Osteoblast (primary cell): Measurements from ENCODE around the gene GOLGA6B. TPM values are rescaled to one million over a fixed set of nuclear protein-coding genes. Genes with fewer than 3 reads are reported as not detected.
"Not testable (repeated sequence)": the region's sequence is repeated elsewhere in the genome, so short reads cannot be mapped to it uniquely, and the experiment has no call there.

Source experiments
- DNase-seq: peaks from one replicate; pipeline ENCODE4 v3.0.0; 2011; ENCODE audit warnings: low spot score, mixed read lengths; ENCODE audit not compliant: insufficient read length; ENCODE audit errors: missing footprints
- H2AFZ ChIP-seq: 2 replicates; pipeline ENCODE4 v1.6.0; 2011; ENCODE audit warnings: mild to moderate bottlenecking, low read length
- H3K27ac ChIP-seq: 2 replicates; pipeline ENCODE4 v1.5.1; 2011; ENCODE audit warnings: mild to moderate bottlenecking, low read depth, low read length, moderate library complexity
- H3K27me3 ChIP-seq: 2 replicates; pipeline ENCODE4 v1.6.0; 2012; ENCODE audit warnings: mild to moderate bottlenecking, control low read depth, inconsistent platforms, low read length, moderate library complexity; ENCODE audit not compliant: insufficient read depth
- H3K36me3 ChIP-seq: 2 replicates; pipeline ENCODE4 v1.5.1; 2011; ENCODE audit warnings: mild to moderate bottlenecking, low read length, control low read depth, moderate library complexity; ENCODE audit not compliant: insufficient read depth
- H3K4me1 ChIP-seq: 2 replicates; pipeline ENCODE4 v1.5.1; 2011; ENCODE audit warnings: mild to moderate bottlenecking, low read length, control low read depth, moderate library complexity; ENCODE audit not compliant: insufficient read depth
- H3K4me2 ChIP-seq: 2 replicates; pipeline ENCODE4 v1.6.0; 2011; ENCODE audit warnings: mild to moderate bottlenecking, low read length; ENCODE audit not compliant: insufficient read depth
- H3K4me3 ChIP-seq: fragments of 200-600 bp; sonication (generic); 3 replicates; pipeline ENCODE4 v1.5.1; 2012; ENCODE audit warnings: mild to moderate bottlenecking, low read length, inconsistent platforms; ENCODE audit not compliant: insufficient read depth
- H3K79me2 ChIP-seq: 2 replicates; pipeline ENCODE4 v1.6.0; 2012; ENCODE audit warnings: mild to moderate bottlenecking, low read length, control low read depth, inconsistent platforms; ENCODE audit not compliant: insufficient read depth
- H3K9me3 ChIP-seq: 2 replicates; pipeline ENCODE4 v1.5.1; 2011; ENCODE audit warnings: low read depth, low read length, control low read depth
- H4K20me1 ChIP-seq: 2 replicates; pipeline ENCODE4 v1.6.0; 2012; ENCODE audit warnings: mild to moderate bottlenecking, low read length, control low read depth; ENCODE audit not compliant: insufficient read depth
- small RNA-seq: library from RNA; depleted of rRNA; stranded (forward); fragments of <200 nt; gene quantifications from one replicate; pipeline ENCODE3, GENCODE V24; 2012
- total RNA-seq: library from RNA; depleted of rRNA; stranded (reverse); fragments of >200 nt; gene quantifications from 2 replicates; pipeline ENCODE4 v1.2.3, GENCODE V29; 2012
- TF ChIP-seq, protein P1 (sequence below): IDR thresholded peaks from 2 replicates; pipeline ENCODE4 v1.5.1; 2011; ENCODE audit warnings: mild to moderate bottlenecking, low read depth, low read length, moderate library complexity; ENCODE audit errors: extremely low read depth

The GOLGA6B gene
- total RNA-seq, 1 donor: not detected

DNA sequence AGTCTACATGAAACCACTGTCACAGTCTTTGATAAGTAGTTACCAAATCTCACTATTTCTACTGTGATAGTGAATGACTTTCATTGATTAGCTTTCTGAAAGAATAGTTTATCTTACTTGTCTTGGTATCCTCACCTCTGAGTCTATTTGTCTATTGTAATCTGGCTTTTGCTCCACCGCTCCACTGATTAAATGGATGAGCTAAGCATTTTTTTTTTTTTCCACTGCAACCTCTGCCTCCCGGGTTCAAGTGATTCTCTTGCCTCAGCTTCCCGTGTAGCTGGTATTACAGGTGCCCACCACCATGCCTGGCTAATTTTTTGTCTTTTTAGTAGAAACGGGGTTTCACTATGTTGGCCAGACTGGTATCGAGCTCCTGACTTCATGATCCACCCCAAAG is 44.4 kb downstream of the GOLGA6B start:
- peaks cover 17% of the 10 kb centered on the region for H3K79me2 ChIP-seq
- H3K4me3 ChIP-seq: no peak overlapping the region
- no peak overlapping the region for H3K4me2 ChIP-seq
- H3K27ac ChIP-seq: no peak overlapping the region
- H3K36me3 ChIP-seq: no peaks in the 10 kb centered on the region
- no peak overlapping the region for H2AFZ ChIP-seq
- TF ChIP-seq, protein P1, sequence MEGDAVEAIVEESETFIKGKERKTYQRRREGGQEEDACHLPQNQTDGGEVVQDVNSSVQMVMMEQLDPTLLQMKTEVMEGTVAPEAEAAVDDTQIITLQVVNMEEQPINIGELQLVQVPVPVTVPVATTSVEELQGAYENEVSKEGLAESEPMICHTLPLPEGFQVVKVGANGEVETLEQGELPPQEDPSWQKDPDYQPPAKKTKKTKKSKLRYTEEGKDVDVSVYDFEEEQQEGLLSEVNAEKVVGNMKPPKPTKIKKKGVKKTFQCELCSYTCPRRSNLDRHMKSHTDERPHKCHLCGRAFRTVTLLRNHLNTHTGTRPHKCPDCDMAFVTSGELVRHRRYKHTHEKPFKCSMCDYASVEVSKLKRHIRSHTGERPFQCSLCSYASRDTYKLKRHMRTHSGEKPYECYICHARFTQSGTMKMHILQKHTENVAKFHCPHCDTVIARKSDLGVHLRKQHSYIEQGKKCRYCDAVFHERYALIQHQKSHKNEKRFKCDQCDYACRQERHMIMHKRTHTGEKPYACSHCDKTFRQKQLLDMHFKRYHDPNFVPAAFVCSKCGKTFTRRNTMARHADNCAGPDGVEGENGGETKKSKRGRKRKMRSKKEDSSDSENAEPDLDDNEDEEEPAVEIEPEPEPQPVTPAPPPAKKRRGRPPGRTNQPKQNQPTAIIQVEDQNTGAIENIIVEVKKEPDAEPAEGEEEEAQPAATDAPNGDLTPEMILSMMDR: no peak
- no peak for DNase-seq
- no peaks in the 10 kb centered on the region for H3K4me1 ChIP-seq
- H4K20me1 ChIP-seq: no peaks in the 10 kb centered on the region
- H3K9me3 ChIP-seq: no peaks in the 10 kb centered on the region
- no peaks in the 10 kb centered on the region for H3K27me3 ChIP-seq

DNA sequence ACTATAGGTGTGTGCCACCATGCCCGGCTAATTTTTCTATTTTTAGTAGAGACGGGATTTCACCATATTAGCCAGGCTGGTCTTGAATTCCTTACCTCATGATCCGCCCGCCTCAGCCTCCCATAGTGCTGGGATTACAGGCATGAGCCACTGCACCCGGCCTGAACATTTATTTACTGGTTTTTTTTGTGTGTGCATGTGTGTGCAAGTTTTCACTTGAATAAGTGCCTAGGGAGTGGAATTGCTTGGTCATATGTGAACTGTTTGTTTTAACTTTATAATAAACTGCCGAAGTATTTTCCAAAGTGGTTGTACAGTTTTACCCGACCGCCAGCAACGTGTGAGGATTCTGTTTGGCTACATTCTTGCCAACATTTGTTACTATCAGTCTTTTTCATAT is 45.6 kb downstream of the GOLGA6B start:
- TF ChIP-seq, protein P1: no peak
- no peak for DNase-seq

DNA sequence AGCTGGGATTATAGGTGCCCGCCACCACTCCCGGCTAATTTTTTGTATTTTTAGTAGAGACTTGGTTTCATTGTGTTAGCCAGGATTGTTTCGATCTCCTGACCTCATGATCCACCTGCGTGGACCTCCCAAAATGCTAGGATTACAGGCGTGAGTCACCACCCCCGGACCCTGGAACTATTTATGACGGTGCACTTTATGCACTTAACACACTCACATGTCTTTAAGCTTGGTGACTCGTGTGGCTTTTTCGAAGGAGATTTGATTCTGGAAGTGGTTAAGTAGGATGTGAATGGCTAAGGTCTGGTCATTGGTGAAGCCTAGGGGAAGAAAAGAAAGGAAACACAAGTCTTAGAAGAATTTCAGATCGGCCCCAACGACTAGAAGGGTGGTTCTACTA is 51.8 kb downstream of the GOLGA6B start:
- no peak overlapping the region for H2AFZ ChIP-seq
- TF ChIP-seq, protein P1: no peak
- H4K20me1 ChIP-seq: no peaks in the 10 kb centered on the region
- H3K4me1 ChIP-seq: peaks cover 19% of the 10 kb centered on the region
- no peak overlapping the region for H3K4me3 ChIP-seq
- H3K79me2 ChIP-seq: peaks cover 8% of the 10 kb centered on the region
- H3K27ac ChIP-seq: no peak overlapping the region
- no peak for DNase-seq
- no peak overlapping the region for H3K4me2 ChIP-seq
- H3K36me3 ChIP-seq: no peaks in the 10 kb centered on the region
- H3K27me3 ChIP-seq: no peaks in the 10 kb centered on the region
- no peaks in the 10 kb centered on the region for H3K9me3 ChIP-seq

More for the DNA sequence above, 45.6 kb downstream of the GOLGA6B start:
- Histone ChIP-seq H3K4me2 (no peak overlapping the region), H3K4me1 (no peaks in the 10 kb centered on the region), H3K27ac (no peak overlapping the region), H3K9me3 (no peaks in the 10 kb centered on the region), H3K27me3 (no peaks in the 10 kb centered on the region), H4K20me1 (no peaks in the 10 kb centered on the region), H2AFZ (no peak overlapping the region), H3K36me3 (no peaks in the 10 kb centered on the region), H3K79me2 (peaks cover 15% of the 10 kb centered on the region), H3K4me3 (no peak overlapping the region)

DNA sequence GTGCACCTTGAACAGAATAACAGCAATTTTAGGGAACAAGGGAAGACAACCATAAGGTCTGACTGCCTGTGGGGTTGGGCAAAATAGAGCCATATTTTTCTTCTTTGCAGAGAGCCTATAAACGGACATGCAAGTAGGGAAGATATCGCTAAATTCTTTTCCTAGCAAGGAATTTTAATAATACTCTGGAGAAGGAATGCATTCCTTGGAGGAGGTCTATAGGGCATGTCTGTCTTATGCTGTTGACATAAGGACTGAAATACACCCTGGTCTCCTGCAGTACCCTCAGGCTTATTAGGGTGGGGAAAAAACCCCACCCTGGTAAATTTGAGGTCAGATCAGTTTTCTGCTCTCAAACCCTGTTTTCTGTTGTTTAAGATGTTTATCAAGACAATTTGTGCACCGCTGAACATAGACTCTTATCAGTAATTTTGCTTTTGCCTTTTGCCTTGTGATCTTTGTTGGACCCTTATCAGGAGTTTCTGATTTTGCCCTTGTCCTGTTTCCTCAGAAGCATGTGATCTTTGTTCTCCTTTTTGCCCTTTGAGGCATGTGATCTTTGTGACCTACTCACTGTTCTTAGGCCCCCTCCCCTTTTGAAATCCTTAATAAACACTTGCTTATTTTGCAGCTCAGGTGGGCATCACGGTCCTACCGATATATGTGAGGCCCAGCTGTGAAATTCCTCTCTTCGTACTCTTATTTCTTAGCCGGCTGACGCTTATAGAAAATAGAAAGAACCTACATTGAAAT is 54.2 kb downstream of the GOLGA6B start:
- Histone ChIP-seq H3K36me3 (peaks cover 11% of the 10 kb centered on the region), H3K4me1 (peaks cover 19% of the 10 kb centered on the region)
- H3K4me3 ChIP-seq, H3K79me2 ChIP-seq, H2AFZ ChIP-seq, H4K20me1 ChIP-seq, H3K27me3 ChIP-seq, H3K9me3 ChIP-seq, DNase-seq, H3K4me2 ChIP-seq, H3K27ac ChIP-seq: not testable (repeated sequence)

Small RNA genes within 50 kb of the gene (small RNA-seq; reads per million reads assigned to genes)
- not detected for gene RN7SL853P

Other genes starting within 250 kb of the GOLGA6B start
- 32.6 and 41.0 TPM in 2 replicates for gene ARIH1, start 180.4 kb upstream of the GOLGA6B start, total RNA-seq
- under 0.01 TPM in 1 of 2 replicates, not detected in the other for gene HIGD2B, start 31.5 kb downstream of the GOLGA6B start, total RNA-seq
- 35.7 and 38.0 TPM in 2 replicates for gene BBS4, start 31.5 kb downstream of the GOLGA6B start, total RNA-seq
- 57.9 and 58.3 TPM in 2 replicates for gene ADPGK, start 129.1 kb downstream of the GOLGA6B start, total RNA-seq